ENCODE measurements around the gene SLC6A7. TPM values are rescaled to one million over a fixed set of nuclear protein-coding genes. Genes with fewer than 3 reads are reported as not detected.

SLC6A7 gene
- 0.23 TPM for polyA plus RNA-seq (2012; ENCODE audit: low read depth, missing spikeins)

- FAIRE-seq (no peak), DNase-seq (ENCODE audit: insufficient read length, low spot score) (no peak)
- TF ChIP-seq TAF1 (IDR thresholded peaks at IDR 0.05; ENCODE audit: low read depth, low read length) = no peak
- no peak for TF ChIP-seq SPI1 (IDR thresholded peaks at IDR 0.05; ENCODE audit: low read depth, low read length)
- TF ChIP-seq PAX5 (IDR thresholded peaks at IDR 0.05; ENCODE audit: insufficient read depth, low read length, severe bottlenecking) = no peak
- TF ChIP-seq POU2F2 (IDR thresholded peaks at IDR 0.05; ENCODE audit: low read depth, low read length) = no peak
- no peak for TF ChIP-seq POLR2AphosphoS5 (IDR thresholded peaks at IDR 0.05; ENCODE audit: low read depth, low read length)
- TF ChIP-seq POLR2A (IDR thresholded peaks at IDR 0.05; ENCODE audit: low read depth, low read length) = no peak
These were observed at the start of gene SLC6A7 for GRCh38 chr5:150189728-150190502. TSS of gene SLC6A7 (plus strand) at chr5:150190062. CDS start at chr5:150190328, 266 bp downstream.

DNA sequence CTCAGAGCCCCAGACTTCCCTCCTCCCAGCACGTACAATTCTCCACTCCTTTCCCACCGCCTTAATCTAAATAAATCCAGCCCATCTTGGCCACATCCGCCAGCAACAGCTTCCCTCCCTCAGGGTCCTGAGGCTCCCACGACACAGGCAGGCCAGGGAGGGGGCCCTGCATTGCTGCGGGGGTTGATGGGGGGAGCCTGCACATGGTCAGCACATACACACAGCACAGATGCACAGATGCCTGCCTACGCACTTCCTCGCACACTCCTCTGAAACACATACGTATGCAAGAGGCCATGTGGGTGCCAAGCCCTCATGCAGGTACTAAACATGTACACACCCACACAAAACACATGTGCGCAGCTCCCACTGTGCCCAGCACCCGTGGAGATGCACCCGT, 49.0 kb upstream of the SLC6A7 start:
- no peak for FAIRE-seq
- TF ChIP-seq TAF1 (IDR thresholded peaks at IDR 0.05; ENCODE audit: low read depth, low read length) = no peak
- peak; percentile 5; the same call in 1 of the 2 replicates for TF ChIP-seq SPI1 (IDR thresholded peaks at IDR 0.05; ENCODE audit: low read depth, low read length)
- DNase-seq (ENCODE audit: insufficient read length, low spot score) = no peak

GRCh38 chr5:150141544-150142184, 48.2 kb upstream of the SLC6A7 start:
- no peak for FAIRE-seq
- TF ChIP-seq POU2F2 (IDR thresholded peaks at IDR 0.05; ENCODE audit: low read depth, low read length) (no peak), SPI1 (IDR thresholded peaks at IDR 0.05; ENCODE audit: low read depth, low read length) (no peak), POLR2AphosphoS5 (IDR thresholded peaks at IDR 0.05; ENCODE audit: low read depth, low read length) (no peak), PAX5 (IDR thresholded peaks at IDR 0.05; ENCODE audit: insufficient read depth, low read length, severe bottlenecking) (no peak), TAF1 (IDR thresholded peaks at IDR 0.05; ENCODE audit: low read depth, low read length) (no peak), POLR2A (IDR thresholded peaks at IDR 0.05; ENCODE audit: low read depth, low read length) (no peak)
- no peak for DNase-seq (ENCODE audit: insufficient read length, low spot score)

DNA sequence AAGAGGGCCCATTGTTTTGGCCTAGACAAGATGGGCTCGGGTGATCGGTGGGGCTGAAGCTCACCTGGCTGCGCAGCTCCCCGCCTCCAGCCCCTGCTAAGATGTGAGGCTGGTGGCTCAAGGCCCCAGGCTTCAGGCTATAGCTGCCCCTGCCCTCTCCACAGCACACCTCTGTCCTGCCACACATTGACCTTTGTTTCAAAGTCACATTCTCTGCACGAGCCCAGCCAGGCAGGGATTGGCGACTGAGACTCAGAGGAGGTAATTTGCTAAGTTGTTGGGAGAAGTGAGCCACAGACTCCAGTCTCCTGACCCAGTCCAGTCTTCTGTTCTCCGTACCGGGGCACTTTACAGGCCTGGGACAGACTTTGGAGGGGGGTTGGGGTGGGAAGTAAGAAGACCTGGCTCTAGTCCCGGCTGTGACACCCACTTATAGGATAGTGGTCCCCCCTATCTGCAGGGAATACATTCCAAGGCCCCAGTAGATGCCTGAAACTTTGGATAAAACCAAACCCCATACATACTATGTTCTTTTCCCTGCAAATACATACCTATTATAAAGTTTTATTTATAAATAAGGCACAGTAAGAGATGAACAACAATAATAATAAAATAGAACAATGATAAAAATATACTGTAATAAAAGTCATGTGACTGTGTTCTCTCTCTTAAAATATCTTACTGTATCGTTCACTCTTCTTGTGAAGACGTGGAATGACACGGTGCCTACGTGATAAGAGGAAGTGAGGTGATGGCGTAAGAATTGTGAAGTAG, 47.5 kb upstream of the SLC6A7 start:
- TF ChIP-seq POU2F2 (IDR thresholded peaks at IDR 0.05; ENCODE audit: low read depth, low read length) (no peak), POLR2A (IDR thresholded peaks at IDR 0.05; ENCODE audit: low read depth, low read length) (no peak)
- FAIRE-seq (no peak), DNase-seq (ENCODE audit: insufficient read length, low spot score) (no peak)

GRCh38 chr5:150142959-150143349, 46.9 kb upstream of the SLC6A7 start:
- no peak for DNase-seq (ENCODE audit: insufficient read length, low spot score)
- TF ChIP-seq POLR2AphosphoS5 (IDR thresholded peaks at IDR 0.05; ENCODE audit: low read depth, low read length) = no peak
- no peak for TF ChIP-seq POLR2A (IDR thresholded peaks at IDR 0.05; ENCODE audit: low read depth, low read length)
- no peak for TF ChIP-seq POU2F2 (IDR thresholded peaks at IDR 0.05; ENCODE audit: low read depth, low read length)
- TF ChIP-seq PAX5 (IDR thresholded peaks at IDR 0.05; ENCODE audit: insufficient read depth, low read length, severe bottlenecking) = no peak
- TF ChIP-seq TAF1 (IDR thresholded peaks at IDR 0.05; ENCODE audit: low read depth, low read length) = no peak
- no peak for TF ChIP-seq SPI1 (IDR thresholded peaks at IDR 0.05; ENCODE audit: low read depth, low read length)
- no peak for FAIRE-seq

DNA sequence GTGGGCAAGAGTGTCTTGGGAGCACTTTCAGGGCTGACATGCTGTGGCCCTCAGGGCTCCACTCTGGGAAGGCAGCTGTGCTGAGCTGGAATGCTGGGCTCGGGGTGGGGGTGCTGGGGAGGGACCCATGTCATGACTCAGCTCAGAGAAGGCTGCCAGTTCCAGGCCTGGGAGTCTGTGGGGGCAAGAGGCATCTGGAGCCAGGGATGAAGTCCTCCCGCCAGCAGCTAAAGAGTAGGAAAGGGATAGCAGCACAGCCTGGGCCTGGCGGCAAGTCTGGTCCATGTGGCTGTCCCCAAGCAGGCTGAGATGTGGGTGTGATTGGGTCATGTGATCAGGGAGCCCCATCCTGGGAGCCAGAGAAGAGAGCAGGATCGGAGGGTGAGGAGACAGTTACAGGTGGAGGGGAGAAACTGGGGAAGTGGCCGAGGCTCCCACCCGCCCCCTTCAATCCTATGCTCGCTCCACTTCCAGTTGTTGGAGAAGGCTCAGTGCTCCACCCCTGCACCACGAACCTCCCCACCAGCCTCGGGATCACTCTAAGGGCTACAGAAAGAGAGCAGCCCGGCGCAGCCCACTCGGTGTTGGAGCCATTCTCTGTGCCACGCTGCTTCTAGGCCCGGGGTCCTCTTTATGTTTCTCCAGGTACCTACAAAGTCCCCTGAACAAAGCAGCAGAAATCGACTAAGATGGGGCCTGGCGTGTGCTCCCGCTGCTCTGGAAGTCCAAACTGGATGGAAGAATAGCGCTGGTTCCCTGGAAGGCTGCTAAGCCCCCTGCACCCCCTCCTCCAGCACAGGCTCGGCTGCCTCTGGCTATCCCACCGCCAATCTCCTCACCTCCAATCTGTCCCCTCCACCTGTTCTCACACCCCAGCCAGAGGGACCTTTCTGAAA, 46.3 kb upstream of the SLC6A7 start:
- TF ChIP-seq TAF1 (IDR thresholded peaks at IDR 0.05; ENCODE audit: low read depth, low read length) (no peak), POU2F2 (IDR thresholded peaks at IDR 0.05; ENCODE audit: low read depth, low read length) (no peak), PAX5 (IDR thresholded peaks at IDR 0.05; ENCODE audit: insufficient read depth, low read length, severe bottlenecking) (no peak), POLR2AphosphoS5 (IDR thresholded peaks at IDR 0.05; ENCODE audit: low read depth, low read length) (no peak), SPI1 (IDR thresholded peaks at IDR 0.05; ENCODE audit: low read depth, low read length) (no peak), POLR2A (IDR thresholded peaks at IDR 0.05; ENCODE audit: low read depth, low read length) (no peak)
- no peak for DNase-seq (ENCODE audit: insufficient read length, low spot score)
- no peak for FAIRE-seq

DNA sequence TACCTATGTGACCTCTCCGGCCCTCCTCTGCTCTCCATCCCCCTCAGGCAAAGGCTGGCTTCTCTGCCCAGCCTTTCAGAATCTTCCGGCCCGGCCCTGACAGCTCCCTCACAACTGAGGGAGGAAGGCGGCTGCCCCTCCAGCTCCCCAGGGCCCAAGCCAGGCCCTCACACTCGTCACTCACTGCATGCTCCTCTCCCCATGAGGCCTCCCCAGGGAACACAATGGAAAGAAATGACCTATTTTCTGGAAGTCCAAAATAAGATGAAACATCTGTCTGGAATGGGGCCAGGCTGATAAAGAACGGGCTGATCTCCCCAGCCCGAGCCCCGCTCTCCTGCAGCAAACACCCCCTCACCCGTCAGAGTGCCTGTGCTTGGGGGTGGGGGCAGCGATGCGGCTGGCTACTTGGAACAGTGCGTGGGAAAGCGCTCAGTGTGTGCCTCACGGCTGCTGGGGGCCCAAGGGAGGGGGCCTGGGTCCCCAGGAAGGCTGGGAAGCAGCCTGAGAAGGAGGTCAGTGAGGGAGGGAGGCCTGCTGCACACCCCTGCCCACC, 45.5 kb upstream of the SLC6A7 start:
- FAIRE-seq (no peak), DNase-seq (ENCODE audit: insufficient read length, low spot score) (no peak)
- TF ChIP-seq POU2F2 (IDR thresholded peaks at IDR 0.05; ENCODE audit: low read depth, low read length) = no peak
- no peak for TF ChIP-seq TAF1 (IDR thresholded peaks at IDR 0.05; ENCODE audit: low read depth, low read length)
- no peak for TF ChIP-seq SPI1 (IDR thresholded peaks at IDR 0.05; ENCODE audit: low read depth, low read length)
- TF ChIP-seq POLR2AphosphoS5 (IDR thresholded peaks at IDR 0.05; ENCODE audit: low read depth, low read length) = no peak

DNA sequence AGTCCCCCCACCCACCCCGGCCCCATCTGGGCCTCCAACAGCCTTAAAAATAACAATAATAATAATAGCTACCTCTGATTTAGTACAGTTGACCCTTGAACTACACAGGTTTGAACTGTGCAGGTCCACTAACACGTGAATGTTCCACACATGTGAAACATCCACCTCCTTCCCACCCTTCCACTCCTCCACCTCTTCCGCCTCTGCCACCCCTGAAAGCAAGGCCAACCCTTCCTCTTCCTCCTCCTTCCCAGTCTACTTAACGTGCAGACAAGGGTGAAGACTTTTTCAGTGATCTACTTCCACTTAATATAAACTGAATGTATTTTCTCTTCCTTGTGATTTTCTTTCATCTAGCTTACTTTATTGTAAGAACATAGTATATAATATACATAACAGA, 45.0 kb upstream of the SLC6A7 start:
- TF ChIP-seq POLR2AphosphoS5 (IDR thresholded peaks at IDR 0.05; ENCODE audit: low read depth, low read length) (no peak), POLR2A (IDR thresholded peaks at IDR 0.05; ENCODE audit: low read depth, low read length) (no peak), PAX5 (IDR thresholded peaks at IDR 0.05; ENCODE audit: insufficient read depth, low read length, severe bottlenecking) (no peak), TAF1 (IDR thresholded peaks at IDR 0.05; ENCODE audit: low read depth, low read length) (no peak), POU2F2 (IDR thresholded peaks at IDR 0.05; ENCODE audit: low read depth, low read length) (no peak), SPI1 (IDR thresholded peaks at IDR 0.05; ENCODE audit: low read depth, low read length) (no peak)
- no peak for DNase-seq (ENCODE audit: insufficient read length, low spot score)
- no peak for FAIRE-seq
